Inflammatory macrophage treated with lipopolysaccharide for 1 hour (primary cell): ENCODE results near the gene VWA3A.
"Not testable (repeated sequence)": the region's sequence is repeated elsewhere in the genome, so short reads cannot be mapped to it uniquely, and the experiment has no call there.

Experiments used
- DNase-seq, 2 donors: peaks; one replicate each; pipeline ENCODE4 v3.0.0-alpha.2; 2020 to 2022

The VWA3A gene

DNA sequence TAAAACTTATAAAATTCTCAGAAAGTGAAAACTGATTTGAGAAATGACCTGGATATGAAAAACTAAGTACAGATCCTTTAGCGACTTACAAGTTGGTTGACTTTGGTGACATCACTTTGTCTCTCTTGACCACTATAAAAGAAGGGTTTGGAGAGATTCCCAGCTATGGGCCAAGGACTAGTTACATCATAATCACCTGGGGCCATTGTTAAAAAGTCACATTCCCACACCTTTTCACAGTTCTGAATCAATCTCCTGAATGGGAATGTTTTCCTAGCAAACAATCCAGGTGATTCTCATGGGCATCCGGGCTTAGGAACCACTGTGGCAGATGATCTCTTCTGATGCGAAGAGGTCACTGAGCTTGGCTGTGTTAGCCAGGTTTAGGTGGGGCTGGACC, 620 bp upstream of the VWA3A start:
- no peak for DNase-seq

DNA sequence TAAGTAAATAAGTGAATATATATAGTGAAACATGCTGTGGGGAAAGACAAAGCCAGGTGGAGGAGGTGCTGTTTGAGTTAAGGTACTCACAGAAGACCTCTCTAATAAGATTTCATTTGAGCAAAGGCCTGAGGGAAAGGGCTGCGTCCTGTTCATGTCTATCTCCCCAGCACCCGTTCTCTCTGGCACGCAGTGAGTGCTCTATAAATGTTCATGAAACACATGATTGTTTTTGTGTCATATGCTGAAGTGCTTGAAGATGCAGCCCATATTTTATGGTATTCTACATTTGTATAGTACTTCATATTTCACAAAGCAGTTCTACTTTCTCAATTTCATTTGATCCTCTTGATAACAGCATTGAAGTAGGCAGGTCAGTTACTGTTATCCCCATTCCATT, 990 bp downstream of the VWA3A start:
- no peak for DNase-seq

DNA sequence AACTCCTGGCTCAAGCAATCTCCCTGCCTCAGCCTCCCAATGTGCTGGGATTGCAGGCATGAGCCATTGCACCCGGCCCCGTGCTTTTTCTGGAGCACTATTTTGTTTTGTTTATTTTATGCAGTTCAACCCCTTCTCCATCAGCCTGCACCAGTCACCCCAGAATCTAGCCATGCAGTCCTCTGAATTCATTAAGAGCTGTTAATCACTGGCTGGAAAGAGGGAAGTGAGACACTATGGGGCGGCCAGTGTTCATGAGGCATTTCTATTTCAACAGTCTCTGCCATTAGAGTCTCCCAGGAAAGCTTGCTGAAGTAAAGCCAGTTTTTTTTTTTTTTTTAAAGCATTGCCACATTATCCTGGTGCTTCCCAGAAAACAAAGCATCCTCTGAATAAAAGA, 1.7 kb downstream of the VWA3A start:
- DNase-seq, result peak in 1 of 2 donors; percentile 16

DNA sequence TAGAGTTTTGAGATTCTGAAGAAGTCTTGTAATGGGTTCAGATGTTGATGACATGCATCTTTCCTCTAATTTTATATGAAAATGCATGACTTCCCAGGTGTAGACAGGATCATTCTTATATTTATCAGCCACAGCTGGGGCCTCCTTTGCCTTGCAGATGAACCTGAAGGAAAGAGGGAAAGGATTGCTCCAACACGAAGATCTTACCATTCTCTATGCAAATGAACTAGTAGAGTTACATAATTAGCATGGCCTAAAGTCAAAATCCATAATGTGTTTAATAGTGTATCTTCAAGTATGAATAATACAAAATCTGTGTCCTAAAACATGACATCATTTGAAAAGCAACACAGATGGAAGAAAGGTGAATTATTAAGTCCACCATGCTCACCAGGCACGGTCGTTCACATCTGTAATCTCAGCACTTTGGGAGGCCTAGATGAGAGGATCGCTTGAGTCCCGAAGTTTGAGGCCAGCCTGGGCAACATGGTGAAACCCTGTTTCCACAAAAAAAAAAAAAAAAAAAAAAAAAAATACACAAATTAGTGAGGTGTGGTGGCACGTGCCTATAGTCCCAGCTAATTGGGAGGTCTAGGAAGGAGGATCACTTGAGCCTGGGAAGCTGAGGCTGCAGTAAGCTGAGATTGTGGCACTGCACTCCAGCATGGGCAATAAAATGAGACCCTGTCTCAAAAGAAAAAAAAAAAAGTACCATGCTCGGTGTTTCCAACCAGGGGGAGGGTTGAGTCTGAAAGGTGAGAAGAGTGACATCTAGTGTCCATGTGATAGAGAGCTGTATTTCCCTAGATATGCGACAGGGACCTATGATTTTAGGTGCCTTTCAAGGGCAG, 6.3 kb downstream of the VWA3A start:
- DNase-seq, result peak; percentile 22 to 30

DNA sequence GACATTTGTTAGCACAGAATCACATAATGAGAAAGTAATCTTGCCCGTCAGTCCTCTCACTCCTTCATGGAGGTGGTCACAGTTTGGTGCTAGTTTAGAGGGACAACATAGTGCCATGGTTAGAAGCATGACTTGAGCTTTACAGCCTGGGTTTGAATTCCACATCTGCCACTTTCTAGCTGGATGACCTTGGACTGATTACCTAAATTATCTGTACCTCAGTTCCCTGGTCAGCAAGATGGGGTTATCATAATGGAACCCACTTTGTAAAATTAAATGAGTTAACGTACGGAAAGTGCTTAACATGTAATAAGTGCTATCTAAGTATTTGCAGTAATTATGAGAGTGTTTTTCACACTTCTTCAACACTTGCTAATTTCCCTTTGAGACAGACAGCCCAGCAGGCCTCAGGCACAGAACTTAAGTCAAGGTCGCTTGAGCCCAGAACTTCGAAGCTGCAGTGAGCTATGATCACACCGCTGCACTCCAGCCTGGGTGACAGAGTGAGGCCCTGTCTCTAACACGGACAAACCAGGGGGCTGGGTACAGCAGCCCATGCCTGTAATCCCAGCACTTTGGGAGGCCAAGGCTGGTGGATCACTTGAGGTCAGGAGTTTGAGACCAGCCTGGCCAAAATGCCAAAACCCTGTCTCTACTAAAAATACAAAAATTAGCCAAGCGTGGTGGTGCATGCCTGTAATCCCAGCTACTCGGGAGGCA, 7.1 kb downstream of the VWA3A start:
- no peak for DNase-seq

DNA sequence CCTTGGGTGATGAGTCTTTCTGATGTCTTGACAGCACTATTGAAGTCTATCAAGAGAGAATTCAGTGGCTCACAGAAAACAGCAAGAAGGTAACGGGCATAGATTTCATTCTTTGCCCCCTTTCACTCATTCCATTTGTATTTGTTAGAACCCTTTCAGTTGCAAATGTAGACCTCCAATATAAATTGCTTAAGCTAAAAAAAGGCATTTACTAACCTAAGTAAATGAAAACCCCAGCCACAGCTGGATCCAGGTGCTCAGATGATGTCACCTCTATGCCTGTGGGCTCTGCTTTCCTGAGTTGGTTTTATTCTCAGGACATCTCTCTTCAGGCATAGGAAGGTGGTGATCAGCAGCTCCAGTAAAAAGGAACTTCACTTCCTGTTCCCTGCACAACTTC, 11.1 kb downstream of the VWA3A start:
- DNase-seq, result no peak

DNA sequence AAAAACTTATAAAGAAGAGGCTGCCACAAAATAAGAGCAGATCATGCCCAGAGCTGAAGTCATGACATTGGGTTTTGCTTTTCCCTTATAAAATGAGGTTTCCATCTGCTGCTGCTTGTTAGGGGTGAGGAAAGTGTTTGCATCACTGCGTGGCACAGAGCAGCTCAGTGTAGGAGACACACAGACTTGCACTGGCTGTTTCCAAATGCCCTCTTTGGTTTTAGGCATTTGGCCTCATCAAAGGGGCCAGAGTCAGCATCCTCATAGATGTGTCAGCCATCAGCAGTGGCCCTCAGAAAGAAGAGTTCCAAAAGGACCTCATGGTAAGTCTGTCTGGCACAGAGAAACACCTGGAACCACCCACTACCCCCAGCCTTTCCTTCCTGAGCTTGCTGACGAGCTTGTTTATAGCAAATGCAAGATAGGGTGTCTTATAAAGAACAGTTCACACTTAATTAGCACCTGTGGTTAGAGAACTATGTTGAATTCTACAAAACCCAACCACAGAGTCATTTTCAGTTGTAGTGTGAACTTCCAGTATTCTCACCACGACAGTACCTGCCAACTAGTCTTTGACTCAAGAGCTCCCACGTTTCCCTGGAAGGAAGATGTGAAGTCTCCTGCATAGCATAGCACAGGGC, 17.0 kb downstream of the VWA3A start:
- no peak for DNase-seq

DNA sequence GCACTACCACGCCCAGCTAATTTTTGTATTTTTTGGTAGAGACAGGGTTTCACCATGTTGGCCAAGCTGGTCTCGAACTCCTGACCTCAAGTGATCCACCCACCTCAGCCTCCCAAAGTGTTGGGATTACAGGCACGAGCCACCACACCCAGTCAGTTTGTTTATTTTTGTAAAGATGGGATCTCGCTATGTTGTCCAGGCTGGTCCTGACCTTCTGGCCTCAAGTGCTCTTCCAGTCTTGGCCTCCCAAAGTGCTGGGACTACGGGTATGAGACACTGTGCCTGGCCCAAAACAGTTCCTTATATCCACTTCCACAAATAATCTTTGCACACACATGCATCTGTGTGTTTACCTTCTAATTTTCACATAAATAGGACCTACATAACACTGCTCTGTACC, 19.3 kb downstream of the VWA3A start:
- not testable (repeated sequence) for DNase-seq

DNA sequence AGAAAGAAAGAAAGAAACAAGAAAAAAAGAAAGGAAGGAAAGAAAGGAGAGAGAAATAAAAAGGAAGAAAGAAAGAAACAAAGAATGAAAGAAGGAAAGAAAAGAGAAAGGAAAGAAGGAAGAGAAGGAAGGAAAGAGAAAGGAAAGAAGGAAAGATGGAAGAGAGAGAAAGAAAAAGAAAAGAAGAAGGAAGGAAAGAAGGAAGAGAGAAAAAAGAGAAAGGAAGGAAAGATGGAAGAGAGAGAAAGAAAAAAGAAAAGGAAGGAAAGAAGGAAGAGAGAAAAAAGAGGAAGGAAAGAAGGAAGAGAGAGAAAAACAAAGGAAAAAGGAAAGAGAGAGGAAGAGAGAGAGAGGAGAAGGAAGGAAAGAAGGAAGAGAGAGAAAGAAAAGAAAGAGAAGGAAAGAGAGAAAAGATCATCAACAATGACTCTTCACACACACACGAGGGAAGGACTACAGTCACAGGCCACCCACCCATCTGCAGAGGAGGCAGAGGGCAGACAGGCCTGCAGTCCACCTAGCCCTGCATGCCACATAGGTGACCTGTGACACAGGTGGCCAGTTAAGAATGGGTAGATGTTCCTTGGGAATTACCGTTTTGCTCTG, 23.9 kb downstream of the VWA3A start:
- no peak for DNase-seq

DNA sequence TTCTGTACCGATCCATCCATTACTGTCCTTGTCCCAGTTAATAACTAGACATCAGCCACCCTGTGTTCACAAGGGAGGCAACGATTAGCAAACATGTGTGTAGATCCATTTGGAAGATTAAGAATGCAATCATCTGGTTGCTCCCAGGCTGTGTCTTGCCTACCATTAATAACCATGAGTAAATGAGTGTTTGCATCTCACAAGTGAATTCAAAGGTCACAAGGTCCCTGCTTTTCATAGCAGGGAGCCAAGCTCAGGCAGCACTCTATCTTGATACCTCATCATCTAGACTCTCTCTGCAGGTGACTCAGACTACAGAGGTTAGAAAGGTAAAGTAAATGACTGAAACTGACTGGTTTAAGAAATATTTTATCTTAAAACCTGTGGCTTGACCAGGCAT, 25.3 kb downstream of the VWA3A start:
- DNase-seq, result no peak

DNA sequence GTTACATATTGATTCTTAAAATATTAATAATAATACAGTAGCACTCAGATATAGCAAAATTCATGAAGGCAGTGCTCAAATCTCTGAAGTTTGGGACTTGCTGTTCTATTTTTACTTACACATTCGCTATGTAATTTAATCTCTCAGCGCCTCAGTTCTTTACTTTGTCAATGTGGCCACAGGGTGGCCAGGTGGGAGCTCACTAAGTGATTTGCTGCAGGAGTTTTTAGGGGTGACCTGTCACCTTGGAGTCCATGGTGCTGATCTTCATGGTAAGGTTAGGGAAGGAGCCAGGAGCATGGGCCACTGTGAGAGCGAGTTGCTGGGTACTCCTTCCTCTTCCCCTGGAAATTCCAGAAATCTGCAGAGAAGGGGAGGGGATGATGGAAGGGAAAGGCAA, 28.1 kb downstream of the VWA3A start:
- DNase-seq, result no peak

DNA sequence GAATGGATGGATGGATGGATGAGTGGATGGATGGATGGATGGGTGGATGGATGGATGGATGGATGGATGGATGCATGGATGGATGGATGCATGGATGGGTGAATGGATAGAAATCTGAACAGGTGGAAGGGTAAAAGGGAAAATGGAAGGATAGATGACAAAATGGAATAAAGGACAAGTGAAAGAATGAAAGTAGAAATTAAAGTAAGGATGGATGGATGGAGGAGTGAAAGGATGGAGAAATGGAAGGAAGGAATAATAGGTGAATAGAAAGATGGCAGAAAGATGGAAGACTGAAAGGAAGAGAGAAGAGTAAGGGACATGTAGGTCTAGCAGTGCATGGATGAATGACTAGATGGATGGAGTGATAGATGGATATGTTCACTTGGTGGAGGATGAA, 29.9 kb downstream of the VWA3A start:
- no peak for DNase-seq

DNA sequence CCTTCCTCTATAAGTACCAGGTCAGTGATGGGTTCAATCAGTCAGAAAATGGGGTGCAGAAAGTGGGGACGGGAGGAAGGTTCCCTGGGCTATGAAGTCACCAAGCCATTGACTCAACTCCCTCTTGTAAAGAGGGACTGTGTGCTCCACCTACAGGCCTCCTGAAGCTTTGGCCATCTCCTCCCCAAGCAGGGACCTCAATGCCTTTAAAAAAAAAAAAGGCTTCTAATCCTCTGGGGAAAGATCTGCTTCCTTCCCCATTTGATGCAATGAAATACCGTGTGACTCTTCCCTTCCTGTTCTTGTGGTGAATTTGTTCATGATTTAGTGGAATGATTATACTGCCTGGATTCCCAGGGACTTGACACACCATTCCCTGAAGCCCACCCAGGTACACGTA, 30.8 kb downstream of the VWA3A start:
- peak; percentile 54 to 80 for DNase-seq

DNA sequence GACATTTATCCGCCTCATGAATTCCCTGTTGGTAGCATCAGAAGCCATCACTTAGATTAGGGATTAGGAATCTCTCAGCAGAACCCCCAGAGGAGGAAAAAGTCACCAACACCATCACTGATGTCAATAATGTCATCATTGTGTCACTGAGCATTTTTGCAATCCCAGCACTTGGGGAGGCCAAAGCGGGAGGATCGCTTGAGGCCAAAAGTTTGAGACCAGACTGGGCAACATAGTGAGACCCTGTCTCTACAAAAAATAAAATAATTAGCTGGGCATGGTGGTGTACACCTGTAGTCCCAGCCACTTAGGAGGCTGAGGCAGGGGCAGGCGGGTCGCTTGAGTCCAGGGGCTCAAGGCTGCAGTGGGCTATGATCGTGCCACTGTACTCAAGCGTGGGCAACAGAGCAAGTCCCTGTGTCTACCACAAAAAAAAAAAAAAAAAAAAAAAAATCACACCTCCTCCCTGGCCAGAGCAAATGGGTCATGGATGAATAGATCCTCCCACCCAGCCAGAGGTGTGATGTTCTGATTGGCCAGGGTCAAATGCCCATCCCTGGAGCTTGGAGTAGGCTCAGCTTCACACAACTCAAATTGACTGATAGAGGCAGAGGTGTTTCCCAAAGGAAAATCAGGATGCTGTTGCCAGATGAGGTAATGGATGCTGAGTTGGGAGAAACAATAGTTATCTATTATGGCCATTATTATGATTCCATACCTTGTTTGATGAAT, 31.6 kb downstream of the VWA3A start:
- DNase-seq, result no peak

DNA sequence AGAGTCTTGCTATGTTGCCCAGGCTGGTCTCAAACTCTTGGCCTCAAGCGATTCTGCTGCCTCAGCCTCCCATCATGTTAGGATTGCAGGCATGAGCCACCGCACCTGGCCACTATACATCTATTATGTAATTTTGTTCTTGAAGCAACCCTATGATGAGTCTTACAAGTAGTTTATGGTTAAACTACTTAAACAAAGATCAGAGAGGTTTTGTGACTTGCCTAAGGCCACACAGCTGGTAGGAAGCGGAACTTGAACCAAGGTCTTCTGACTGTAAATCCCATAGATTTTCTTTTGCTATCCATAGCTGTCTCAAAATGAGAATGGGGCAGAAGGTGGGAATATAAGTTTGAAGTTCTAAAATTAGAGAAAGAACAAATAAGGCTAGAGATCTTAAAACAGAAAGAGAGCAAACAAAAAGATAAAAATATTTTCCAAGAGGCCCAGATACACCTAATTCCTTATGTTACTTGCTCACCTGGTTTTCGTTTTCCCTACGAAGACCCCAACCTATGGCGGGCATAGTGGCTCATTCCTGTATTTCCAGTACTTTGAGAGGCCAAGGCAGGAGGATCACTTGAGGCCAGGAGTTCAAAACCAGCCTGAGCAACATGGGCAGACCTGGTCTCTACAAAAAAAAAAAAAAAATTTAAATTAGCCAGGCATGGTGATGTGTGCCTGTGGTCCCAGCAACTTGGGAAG, 32.4 kb downstream of the VWA3A start:
- no peak for DNase-seq

DNA sequence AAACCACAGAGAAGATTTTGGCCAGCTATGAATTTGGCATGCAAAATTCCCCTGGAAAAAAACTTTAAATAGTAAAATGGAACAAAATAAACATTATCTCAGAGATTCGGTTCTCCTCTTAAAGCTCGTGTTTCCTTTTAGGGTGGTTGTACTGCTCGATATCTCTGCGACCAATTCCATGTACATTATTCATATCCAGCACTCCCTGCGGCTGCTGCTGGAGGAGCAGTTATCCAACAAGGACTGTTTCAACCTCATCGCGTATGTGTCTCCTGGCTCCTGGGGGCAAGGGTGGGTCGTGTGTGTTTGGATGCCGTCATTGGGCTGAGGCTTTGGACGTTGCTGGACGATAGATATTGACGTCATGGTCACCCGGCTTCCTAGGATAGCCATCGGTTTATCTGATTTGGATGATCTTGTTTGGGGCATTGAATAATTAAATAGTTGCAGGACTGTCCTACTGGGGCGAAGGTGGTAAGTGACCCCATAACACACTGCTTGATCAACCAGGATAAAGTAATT, 33.8 kb downstream of the VWA3A start:
- DNase-seq, result no peak

DNA sequence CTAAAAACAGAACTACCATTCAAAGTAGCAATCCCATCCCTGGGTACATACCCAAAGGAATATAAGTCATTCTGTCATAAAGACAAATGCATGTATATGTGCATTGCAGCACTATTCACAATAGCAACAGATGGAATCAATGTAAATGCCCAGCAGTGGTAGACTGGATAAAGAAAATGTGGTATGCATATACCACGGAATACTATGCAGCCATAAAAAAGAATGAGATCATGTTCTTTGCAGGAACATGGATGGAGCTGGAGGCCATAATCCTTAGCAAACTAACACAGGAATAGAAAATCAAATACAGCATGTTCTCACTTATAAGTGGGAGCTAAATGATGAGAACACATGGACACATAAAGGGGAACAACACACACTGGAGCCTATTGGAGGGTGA, 36.2 kb downstream of the VWA3A start:
- not testable (repeated sequence) for DNase-seq

DNA sequence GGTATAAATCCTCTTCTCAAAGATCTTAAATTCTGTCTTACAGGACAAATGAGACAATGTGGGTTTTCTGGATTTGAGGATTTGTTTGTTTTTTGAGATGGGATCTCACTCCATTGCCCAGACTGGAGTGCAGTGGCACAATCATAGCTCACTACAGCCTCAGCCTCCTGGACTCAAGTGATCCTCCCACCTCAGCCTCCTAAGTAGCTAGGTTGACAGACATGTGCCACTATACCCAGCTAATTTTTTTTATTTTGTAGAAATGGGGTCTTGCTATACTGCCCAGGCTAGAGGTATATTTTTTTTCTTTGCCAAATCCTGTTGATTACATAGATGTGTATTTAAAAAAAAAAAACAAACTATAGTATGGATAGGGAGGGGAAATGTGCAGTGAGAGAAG, 38.2 kb downstream of the VWA3A start:
- DNase-seq, result no peak

DNA sequence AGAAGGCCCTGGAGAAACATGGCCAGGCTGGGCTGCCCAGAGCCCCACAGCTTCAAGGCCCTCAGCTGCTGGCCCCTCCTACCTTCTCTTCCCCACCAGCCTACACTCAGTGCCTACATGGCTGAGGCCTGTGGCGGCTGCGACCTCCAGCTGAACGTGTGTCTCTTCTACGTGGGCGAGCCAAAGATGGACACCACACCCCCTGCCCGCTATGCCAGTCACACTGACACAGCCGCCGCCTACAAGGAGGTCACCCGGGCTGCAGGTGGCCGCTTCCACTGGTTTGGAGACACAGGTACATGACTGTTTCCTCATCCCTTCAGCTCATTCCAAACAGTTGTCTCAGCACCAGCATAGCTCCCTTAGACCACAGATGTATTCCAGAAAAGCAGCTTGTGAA, 40.5 kb downstream of the VWA3A start:
- no peak for DNase-seq

DNA sequence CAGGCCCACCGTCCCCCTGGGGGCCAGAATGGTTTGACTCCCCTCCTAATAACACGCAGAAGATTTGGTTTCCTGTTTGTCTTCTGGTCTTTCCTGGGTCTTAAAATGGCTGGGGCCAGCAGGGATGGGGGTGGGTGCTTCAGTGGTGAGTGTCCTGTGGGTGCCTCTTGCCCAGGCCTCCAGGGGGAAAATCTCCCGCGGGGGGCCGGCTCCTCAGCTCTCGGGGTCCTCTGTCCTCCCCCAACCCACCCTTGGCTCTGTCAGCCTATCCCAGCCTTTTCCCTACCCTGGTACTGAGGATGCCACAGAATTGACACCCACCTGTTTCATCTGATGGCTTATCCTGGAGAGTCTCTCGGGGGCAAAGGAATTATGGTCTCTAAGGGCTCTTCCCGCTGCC, 46.1 kb downstream of the VWA3A start:
- no peak for DNase-seq

DNA sequence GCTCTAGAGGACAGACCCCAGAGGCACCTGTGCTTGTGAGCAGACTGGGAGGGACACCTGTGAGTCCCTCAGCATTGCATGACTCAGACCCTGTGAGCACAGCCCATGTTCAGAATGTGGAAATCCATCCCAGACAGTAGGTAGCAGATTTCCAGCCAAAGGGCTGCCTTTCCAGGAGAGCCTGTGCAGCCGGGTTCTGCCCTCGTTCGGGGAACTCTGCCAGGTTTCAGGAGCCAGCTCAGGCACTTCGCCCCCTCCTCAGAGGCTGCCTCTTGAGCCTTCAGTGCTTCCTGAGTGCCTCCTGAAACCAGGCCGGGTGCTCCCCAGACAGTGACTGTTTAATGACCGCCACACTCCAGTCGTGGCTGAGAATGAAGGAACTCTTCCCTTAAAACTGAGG, 46.7 kb downstream of the VWA3A start:
- DNase-seq, result no peak

DNA sequence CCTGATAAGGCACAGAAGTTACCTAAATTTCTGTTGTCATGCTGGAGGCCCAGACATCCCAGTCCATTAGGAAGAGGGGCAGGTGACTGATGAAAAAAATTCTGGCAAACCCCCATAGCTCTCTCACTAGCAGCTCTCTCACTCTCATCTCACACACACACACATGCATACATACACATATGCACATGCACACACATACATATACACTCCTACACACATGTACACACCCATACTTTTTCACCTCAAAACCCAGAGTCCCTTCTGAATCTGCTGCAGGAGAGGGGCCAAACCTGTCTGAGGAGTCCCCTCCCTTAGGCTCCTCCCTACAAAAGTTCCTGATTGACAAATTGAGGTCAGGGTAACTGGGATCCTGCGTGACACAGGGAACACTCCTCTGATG, 47.4 kb downstream of the VWA3A start:
- DNase-seq, result no peak
